NCI-H2107 (cell line): ENCODE results near the gene KRT6A.
A peak's percentile ranks its signal among the peaks of the same experiment; 100 is the strongest.

Source experiments
- DNase-seq: peaks from one replicate; lab custom pipeline; 2025; lab: John Stamatoyannopoulos, UW

The KRT6A gene

GRCh38 chr12:52493172-52493571 lies at the start of gene KRT6A:
Gene KRT6A, minus strand, starts transcription at chr12:52493257. Its CDS starts 69 bp downstream, at chr12:52493188.
- DNase-seq: no peak

DNA sequence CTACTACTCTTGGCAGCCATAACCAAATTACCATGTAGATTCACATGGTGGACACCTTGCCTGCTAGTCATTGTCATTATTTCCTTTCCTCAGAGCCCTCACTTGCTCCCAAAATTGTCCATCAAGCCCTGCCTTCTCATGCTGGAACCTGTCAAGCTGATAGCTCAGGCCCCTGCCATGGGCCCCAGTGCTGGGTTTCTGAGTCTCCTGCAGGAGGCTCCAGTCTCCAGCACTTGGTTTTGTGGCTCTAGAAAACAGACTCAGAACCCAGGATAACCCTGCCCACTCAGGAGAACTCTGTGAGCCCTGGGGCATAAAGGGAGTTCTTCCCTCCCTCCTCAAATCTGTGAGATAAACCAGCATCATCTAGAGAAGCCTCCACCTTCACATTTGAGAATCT lies 49.1 kb upstream of the KRT6A start:
- no peak for DNase-seq

DNA sequence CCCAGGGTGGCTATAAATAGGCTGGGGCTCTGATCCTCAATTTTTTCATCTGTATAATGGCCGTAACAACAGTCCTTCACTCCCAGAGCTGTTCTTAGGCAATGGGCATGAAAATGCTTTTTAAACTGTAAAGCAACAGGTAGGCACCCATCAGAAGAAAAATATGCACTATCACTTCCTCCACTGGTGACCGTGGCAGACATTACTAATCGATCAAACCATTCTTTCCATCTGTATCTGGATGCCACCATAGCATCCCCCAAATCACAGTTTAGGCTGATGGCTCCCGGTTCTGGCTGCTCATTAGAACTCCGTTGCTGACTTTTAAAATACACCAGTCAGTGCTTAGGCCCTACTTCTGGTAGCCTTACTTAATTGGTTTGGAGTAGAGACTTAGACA lies 48.7 kb upstream of the KRT6A start:
- DNase-seq: no peak

DNA sequence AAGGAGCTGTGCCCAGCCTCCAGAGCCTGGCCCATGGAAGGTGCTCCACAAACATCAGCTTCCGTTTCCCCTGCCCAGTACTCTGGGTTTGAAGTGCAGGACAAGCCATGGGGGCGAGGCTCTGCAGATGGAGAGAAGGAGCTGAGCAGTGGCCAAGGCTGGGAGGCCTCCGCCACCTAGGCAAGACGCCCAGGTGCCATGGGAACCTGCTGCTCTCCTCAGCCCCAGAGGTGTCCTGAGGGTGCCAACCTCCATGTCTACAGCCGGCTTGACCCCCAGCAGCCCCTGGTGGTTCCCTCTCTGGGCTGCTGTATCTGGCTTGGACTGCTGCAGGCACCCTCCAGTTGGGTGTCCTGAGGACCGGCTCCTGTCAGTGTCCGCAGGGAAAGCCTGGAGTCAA lies 47.5 kb upstream of the KRT6A start:
- DNase-seq: no peak

DNA sequence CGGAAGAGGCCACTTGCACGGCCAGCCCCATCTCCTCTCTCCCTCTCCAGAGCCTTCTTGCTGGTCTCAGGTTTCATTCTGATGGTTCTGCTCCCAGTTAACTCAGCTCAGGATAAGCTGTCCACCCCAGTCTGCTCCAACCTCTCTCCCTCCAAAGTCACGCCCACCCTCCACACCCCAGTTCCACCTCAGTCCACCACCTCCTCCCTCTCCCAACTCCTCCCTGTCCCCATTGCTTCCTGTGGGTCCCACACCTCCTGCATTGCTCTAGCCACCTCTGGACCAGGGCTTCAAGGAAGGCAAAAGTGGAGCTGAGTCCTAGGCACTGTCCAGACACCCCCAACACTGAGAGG lies 46.7 kb upstream of the KRT6A start:
- DNase-seq: no peak

- peak; percentile 19 for DNase-seq
These were observed 46.2 kb upstream of the KRT6A start for GRCh38 chr12:52539083-52539820.

GRCh38 chr12:52537101-52537500 lies 44.0 kb upstream of the KRT6A start:
- DNase-seq: no peak

GRCh38 chr12:52535574-52535973 lies 42.5 kb upstream of the KRT6A start:
- DNase-seq: no peak

DNA sequence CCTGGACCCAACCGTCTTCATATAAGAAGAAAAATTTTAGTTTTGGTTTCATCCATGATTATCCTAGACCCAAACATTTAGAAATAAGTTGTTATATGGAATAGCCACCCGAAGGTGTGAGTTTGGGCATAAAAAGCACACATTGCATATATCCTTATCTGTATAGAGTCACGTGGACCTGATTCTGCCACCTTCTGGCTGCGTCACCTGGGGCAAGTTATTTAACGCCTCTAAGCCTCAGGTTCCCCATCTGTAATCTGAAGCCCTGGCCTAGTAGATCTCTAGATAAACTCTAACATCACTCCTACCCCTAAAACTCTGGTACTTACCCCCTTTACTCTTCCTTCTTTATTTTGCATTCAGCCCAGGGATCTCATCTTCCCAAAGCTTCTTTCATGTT lies 41.4 kb upstream of the KRT6A start:
- DNase-seq: no peak

DNA sequence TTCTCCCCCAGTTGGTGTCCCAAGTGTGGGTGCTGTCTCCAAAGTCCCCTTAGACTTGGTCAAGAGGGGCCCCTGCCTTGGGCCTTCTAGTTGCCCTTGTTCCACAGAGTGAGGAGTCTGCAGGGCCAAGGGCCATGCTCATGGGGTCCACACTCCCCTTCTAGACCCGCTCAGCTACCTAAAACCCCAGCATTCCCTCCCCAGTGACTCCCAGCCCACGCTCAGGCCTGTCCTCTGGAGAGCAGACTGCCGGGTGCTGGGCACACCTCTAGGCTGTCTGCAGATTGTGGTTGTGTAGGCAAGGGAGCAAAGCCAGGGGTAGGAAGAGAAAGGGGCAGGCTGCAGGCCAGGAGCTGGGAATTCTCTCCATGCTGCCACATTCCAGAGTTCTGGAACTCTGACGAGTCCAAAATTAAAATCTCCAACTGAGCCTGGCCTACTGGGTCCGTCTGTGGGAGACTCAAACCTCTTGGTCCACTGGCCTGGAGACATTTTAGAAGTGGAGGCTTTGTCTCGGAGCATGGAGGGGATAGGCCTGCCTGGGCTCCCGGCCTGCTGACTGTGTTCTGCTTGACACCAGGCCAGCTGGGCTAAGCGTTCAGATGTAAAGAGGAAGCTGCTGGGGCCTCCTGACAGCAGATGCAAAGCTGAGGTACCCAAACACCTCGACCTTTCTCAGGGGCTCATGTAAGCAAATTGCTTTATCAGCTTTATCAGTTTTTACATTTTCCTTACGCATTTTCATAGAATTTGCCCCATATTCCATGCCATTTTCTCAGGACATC lies 40.8 kb upstream of the KRT6A start:
- DNase-seq: no peak

DNA sequence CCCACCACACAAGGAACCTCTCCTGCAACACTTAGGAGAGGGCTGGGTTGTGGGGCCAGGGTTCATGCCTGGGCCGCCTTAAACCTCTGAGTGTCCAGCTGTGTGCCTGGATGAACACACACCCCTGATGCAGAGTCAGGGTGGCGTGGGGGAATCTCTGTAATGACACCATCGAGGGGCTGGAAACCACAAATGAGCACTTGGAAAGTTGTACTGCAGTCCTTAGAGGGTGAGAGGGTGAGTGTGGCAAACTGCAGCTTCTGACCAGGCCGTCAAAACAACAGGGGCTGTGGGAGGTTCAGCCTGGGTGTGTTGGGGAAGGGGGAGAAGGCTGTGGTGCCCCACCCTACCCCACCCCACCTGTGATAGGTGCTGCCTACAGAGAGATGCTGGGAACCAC lies 39.6 kb upstream of the KRT6A start:
- no peak for DNase-seq

- DNase-seq: no peak
These were observed 38.7 kb upstream of the KRT6A start for GRCh38 chr12:52531566-52532300.

DNA sequence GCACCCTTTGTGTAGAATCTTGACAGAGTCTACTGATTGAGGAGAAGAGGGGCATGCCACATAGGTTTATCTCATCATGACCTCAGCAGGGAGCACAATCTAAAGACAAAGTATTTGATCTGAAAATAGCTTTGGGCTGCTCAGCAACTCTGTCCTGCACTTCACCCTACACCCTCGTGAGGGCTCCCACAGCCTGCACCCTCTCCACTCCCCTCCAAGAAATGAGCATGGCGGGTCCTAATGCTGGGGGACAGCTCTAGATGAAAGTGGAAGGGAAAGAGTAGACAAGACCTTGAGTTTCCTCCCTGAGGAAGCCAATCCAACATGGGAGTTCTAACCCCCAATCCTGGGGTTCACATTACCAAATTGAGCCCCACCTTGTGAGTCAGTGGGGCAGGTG lies 37.8 kb upstream of the KRT6A start:
- no peak for DNase-seq

GRCh38 chr12:52530366-52530765 lies 37.3 kb upstream of the KRT6A start:
- no peak for DNase-seq

- DNase-seq: no peak
These were observed 36.8 kb upstream of the KRT6A start for GRCh38 chr12:52529846-52530245.

GRCh38 chr12:52529417-52529816 lies 36.4 kb upstream of the KRT6A start:
- DNase-seq: no peak

DNA sequence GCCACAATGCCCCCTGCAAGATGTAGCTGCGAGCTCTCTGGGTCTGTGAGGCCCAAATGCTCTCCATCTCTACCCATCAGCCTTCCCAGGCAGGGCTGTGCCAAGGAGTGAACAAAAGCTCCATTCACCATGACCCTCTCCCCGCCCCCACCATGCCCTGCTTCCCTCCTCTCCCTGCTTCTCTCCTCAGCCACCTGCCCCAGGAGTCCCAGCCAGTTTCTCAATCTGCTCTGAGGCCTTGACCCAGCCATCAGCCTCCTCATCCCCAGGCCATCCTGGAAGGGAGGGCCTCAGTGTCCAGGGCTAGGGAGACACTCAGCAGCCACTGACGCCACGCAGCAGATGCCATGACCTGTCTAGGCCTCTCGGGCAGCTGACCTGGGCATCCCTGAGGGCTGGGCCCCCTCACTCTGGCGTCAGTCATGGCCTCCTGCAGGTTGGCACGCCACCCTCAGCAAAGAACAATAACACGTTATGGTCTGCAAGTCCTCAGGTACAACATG lies 35.6 kb upstream of the KRT6A start:
- no peak for DNase-seq

DNA sequence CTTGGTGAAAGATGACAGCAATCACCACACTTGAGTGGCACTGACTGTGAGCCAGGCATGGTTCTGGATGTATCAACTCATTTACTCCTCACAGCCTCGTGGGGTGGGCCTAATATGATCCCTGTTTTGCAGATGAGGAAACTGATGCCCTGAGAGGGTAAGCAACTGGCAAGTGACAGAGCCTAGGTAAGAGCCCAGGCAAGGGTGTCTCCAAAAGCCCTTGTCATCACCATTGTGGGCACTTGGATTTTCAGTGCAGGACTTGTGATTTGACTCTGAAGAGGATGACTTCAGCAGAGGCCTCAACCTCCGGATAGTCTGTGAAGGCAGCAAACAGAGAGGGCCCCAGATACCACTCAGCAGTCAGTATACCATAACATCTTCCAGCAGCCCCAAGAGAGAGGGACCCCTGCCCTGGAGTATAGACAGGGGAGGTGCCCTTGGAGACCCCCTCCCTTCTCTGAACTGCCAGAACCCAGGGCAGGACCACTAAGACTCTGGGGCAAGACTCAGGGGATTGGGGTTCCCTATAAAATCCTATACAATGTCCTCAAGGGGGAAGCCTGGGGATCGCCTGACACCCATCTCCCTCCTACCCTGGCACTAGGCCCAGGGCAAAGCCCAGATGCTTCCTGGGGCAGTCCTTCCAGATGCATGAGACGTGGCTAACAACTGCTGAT lies 34.2 kb upstream of the KRT6A start:
- no peak for DNase-seq

DNA sequence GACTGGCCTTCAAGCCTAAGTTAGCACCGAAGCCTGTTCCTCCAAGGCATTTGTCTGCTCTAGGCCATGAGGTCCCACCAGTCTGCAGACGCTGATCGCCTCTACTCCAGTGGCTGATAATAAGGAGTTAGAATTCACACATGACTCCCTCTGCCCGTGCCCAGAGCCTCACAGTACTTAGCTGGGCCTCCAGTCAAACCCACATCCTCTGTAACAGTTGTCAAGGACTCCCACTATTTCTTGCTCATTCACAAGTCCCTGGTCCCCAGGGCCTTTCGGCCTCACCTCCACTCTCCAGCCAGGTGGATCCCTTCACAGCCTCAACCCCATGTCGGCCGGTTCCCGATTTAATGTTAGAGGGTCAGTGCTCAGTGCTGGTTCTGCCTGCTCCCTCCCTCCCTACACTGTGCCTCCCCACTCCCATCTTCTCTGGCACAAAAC lies 33.5 kb upstream of the KRT6A start:
- DNase-seq: no peak

- DNase-seq: no peak
These were observed 32.8 kb upstream of the KRT6A start for GRCh38 chr12:52525661-52526499.

GRCh38 chr12:52524898-52525591 lies 32.0 kb upstream of the KRT6A start:
- DNase-seq: no peak
